ENCODE results near the gene KLHL40. TPM values are rescaled to one million over a fixed set of nuclear protein-coding genes. Genes with fewer than 3 reads are reported as not detected.
A peak's percentile ranks its signal among the peaks of the same experiment; 100 is the strongest.

KLHL40 gene
- total and polyA plus RNA-seq, 7 experiments from 2014 or later = not detected

DNA sequence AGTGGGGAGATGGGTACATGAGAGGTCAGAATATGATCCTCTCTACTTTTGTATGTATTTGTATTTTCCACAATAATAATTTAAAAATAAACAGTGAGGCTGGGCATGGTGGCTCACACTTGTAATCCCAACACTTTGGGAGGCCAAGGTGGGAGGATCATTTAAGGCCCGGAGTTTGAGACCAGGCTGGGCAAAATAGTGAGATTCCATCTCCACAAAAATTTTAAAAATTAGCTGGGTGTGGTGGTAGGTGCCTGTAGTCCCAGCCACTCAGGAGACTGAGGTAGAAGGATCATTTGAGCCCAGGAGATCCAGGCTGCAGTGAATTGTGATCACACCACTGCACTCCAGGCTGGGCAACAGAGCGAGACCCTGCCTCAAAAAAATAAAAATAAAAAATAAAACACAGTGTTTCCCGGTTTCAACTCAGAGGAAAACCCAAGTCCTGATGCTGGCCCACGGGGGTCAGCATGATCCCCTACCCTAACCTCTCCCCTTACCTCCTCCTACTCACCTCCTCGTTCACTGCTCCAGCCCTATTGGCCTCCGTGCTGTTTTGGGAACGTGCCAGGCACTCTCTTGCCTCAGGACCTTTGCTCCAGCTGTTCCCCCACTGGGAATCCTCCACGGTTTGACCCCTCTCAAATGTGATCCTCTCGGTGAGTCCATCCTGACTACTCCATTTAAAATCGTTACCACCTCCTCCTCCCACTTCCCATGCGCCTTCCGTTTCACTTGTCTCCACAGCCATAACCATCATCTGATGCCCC, 2.9 kb upstream of the KLHL40 start:
- Mint-ChIP-seq H3K36me3 (peaks cover 0 to 18% (median 5%) of the 10 kb centered on the region in 5 donors), H3K4me3 (no peak overlapping the region), H3K27me3 (peaks cover 9 to 24% (median 17%) of the 10 kb centered on the region in 5 donors), H3K9me3 (peaks cover 6 to 19% (median 9%) of the 10 kb centered on the region in 11 donors), H3K4me1 (peaks cover 0 to 6% (median 3%) of the 10 kb centered on the region in 7 donors), H3K27ac (peak overlapping the region in 1 of 9 donors; percentile 1)
- ChIA-PET POLR2A (no interaction called here), CTCF (no interaction called here)
- no peak for ATAC-seq
- Histone ChIP-seq H3K4me3 (ENCODE audit: low read length) (no peak overlapping the region), H3K4me1 (ENCODE audit: control insufficient read depth in 2 of 2, insufficient read depth in 2 of 2, low read length in 2 of 2) (no peaks in the 10 kb centered on the region), H3K27ac (ENCODE audit: low read depth, low read length) (no peak overlapping the region), H3K36me3 (ENCODE audit: control insufficient read depth in 2 of 3, insufficient read depth in 3 of 3, low read length in 3 of 3) (no peaks in the 10 kb centered on the region), H3K27me3 (ENCODE audit: control insufficient read depth in 2 of 2, insufficient read depth in 2 of 2, low read length in 2 of 2) (no peaks in the 10 kb centered on the region), H3K9me3 (ENCODE audit: control insufficient read depth in 2 of 3, low read length in 3 of 3) (no peaks in the 10 kb centered on the region)
- intact Hi-C loops (cut with micrococcal nuclease) = no loop called here
- no peak for DNase-seq

DNA sequence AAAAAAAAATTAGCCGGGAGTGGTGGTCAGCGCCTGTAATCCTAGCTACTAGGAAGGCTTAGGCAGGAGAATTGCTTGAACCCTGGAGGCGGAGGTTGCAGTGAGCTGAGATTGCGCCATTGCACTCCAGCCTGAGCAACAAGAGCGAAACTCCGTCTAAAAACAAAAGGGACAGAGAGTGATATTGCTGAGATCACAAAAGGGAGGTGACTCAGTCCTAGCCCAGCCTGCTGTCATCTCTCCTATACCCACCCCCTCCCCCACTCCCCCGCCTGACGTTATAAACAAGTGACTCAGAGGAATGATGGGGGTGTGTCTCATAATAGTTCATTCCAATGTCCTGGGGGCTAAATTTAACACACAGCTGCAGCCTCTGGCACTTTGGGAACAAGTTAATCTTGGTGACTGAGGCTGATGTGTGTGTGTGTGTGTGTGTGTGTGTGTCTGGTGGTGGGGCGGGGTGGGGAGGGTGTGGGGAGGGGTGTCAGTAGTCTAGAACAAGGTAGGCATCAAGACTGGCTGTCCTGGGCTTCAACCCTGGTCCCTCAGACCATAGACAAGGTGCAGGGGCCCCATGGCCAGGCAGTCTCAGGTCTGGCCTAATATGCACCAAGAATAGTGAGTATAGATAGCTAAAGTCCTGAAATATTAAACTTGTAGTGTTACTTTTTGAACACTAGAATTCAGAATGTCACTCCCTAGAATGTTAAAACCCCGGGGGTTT, 1.3 kb upstream of the KLHL40 start:
- intact Hi-C loops (cut with micrococcal nuclease) = no loop called here
- H3K27ac Mint-ChIP-seq = no peak overlapping the region
- no peaks in the 10 kb centered on the region for H3K27me3 ChIP-seq (ENCODE audit: control insufficient read depth in 2 of 2, insufficient read depth in 2 of 2, low read length in 2 of 2)
- peaks cover 0 to 6% (median 3%) of the 10 kb centered on the region in 7 donors for H3K4me1 Mint-ChIP-seq
- peaks cover 9 to 24% (median 12%) of the 10 kb centered on the region in 5 donors for H3K27me3 Mint-ChIP-seq
- no peaks in the 10 kb centered on the region for H3K9me3 ChIP-seq (ENCODE audit: control insufficient read depth in 2 of 3, low read length in 3 of 3)
- no peaks in the 10 kb centered on the region for H3K36me3 ChIP-seq (ENCODE audit: control insufficient read depth in 2 of 3, insufficient read depth in 3 of 3, low read length in 3 of 3)
- ChIA-PET POLR2A (no interaction called here), CTCF (no interaction called here)
- H3K4me3 ChIP-seq (ENCODE audit: low read length) = no peak overlapping the region
- no peak overlapping the region for H3K27ac ChIP-seq (ENCODE audit: low read depth, low read length)
- no peak for DNase-seq
- peaks cover 0 to 6% (median 0%) of the 10 kb centered on the region in 5 donors for H3K36me3 Mint-ChIP-seq
- H3K4me3 Mint-ChIP-seq = no peak overlapping the region
- peak; percentile 49 for ATAC-seq
- peaks cover 0 to 6% (median 1%) of the 10 kb centered on the region in 11 donors for H3K9me3 Mint-ChIP-seq
- H3K4me1 ChIP-seq (ENCODE audit: control insufficient read depth in 2 of 2, insufficient read depth in 2 of 2, low read length in 2 of 2) = no peaks in the 10 kb centered on the region

DNA sequence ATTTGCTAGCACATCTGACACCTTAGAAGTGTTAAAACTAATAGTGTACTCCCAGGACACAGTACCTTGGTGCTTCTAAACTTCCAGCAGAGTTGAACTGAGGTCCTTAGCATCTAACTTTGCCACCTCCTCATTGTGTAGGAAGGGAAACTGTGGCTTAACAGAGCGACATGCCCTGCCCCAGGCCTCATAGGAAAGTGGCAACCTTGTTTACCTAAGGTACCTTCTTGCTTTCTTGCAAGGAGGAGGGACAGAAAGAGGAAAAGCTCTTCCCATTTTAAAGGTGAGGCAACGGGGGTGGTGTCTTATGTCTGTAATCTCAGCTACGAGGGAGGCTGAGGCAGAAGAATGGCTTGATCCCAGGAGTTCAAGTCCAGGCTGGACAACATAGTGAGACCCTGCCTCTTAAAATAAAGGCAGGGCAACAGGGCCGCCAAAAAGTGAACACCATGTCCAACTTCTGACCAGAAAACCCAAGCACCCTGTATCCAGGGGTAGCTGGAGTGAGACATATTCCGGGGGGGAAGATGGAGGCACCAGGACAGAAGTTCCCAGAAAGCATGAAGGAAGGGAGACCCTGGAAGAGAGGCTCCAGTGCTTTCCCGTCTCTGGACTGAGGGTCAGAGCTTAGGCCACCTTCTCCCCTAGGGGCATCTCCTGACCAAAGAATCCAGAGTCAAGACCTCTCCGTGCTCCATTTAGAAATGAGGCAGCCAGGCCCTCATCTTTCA, 540 bp upstream of the KLHL40 start:
- Mint-ChIP-seq H3K36me3 (peaks cover 0 to 6% (median 0%) of the 10 kb centered on the region in 5 donors), H3K4me3 (no peak overlapping the region), H3K27ac (no peak overlapping the region), H3K4me1 (peaks cover 0 to 6% (median 3%) of the 10 kb centered on the region in 7 donors), H3K9me3 (peaks cover 0 to 5% (median 0%) of the 10 kb centered on the region in 11 donors), H3K27me3 (peaks cover 9 to 24% (median 12%) of the 10 kb centered on the region in 5 donors)
- no peaks in the 10 kb centered on the region for H3K27me3 ChIP-seq (ENCODE audit: control insufficient read depth in 2 of 2, insufficient read depth in 2 of 2, low read length in 2 of 2)
- intact Hi-C loops (cut with micrococcal nuclease) = no loop called here
- POLR2A ChIA-PET = no interaction called here
- CTCF ChIA-PET = no interaction called here
- H3K27ac ChIP-seq (ENCODE audit: low read depth, low read length) = no peak overlapping the region
- no peak for DNase-seq
- H3K4me1 ChIP-seq (ENCODE audit: control insufficient read depth in 2 of 2, insufficient read depth in 2 of 2, low read length in 2 of 2) = no peaks in the 10 kb centered on the region
- no peak overlapping the region for H3K4me3 ChIP-seq (ENCODE audit: low read length)
- H3K36me3 ChIP-seq (ENCODE audit: control insufficient read depth in 2 of 3, insufficient read depth in 3 of 3, low read length in 3 of 3) = no peaks in the 10 kb centered on the region
- H3K9me3 ChIP-seq (ENCODE audit: control insufficient read depth in 2 of 3, low read length in 3 of 3) = no peaks in the 10 kb centered on the region
- no peak for ATAC-seq

DNA sequence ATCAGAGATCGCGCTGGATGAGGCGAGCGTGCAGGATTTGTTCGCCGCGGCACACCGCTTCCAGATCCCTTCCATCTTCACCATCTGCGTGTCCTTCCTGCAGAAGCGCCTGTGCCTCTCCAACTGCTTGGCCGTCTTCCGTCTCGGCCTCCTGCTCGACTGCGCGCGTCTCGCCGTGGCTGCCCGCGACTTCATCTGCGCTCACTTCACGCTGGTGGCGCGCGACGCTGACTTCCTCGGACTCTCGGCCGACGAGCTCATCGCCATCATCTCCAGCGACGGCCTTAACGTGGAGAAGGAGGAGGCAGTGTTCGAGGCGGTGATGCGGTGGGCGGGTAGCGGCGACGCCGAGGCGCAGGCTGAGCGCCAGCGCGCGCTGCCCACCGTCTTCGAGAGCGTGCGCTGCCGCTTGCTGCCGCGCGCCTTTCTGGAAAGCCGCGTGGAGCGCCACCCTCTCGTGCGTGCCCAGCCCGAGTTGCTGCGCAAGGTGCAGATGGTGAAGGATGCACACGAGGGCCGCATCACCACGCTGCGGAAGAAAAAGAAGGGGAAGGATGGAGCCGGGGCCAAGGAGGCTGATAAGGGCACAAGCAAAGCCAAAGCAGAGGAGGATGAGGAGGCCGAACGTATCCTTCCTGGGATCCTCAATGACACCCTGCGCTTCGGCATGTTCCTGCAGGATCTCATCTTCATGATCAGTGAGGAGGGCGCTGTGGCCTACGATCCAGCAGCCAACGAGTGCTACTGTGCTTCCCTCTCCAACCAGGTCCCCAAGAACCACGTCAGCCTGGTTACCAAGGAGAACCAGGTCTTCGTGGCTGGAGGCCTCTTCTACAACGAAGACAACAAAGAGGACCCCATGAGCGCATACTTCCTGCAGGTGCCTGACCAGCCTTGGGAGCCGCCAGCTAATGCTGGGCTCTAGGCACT, 819 bp downstream of the KLHL40 start:
- intact Hi-C loops (cut with micrococcal nuclease) = no loop called here
- Mint-ChIP-seq H3K9me3 (peaks cover 0 to 4% (median 0%) of the 10 kb centered on the region in 11 donors), H3K4me3 (peak overlapping the region in 6 of 10 donors; percentile 28 to 55 (median 43)), H3K27ac (no peak overlapping the region), H3K36me3 (peaks cover 0 to 6% (median 0%) of the 10 kb centered on the region in 5 donors), H3K4me1 (peaks cover 0 to 6% (median 3%) of the 10 kb centered on the region in 7 donors), H3K27me3 (peaks cover 9 to 24% (median 15%) of the 10 kb centered on the region in 5 donors)
- no peak overlapping the region for H3K27ac ChIP-seq (ENCODE audit: low read depth, low read length)
- H3K9me3 ChIP-seq (ENCODE audit: control insufficient read depth in 2 of 3, low read length in 3 of 3) = no peaks in the 10 kb centered on the region
- ATAC-seq (no peak), DNase-seq (no peak)
- H3K36me3 ChIP-seq (ENCODE audit: control insufficient read depth in 2 of 3, insufficient read depth in 3 of 3, low read length in 3 of 3) = no peaks in the 10 kb centered on the region
- CTCF ChIA-PET = no interaction called here
- no peaks in the 10 kb centered on the region for H3K27me3 ChIP-seq (ENCODE audit: control insufficient read depth in 2 of 2, insufficient read depth in 2 of 2, low read length in 2 of 2)
- H3K4me3 ChIP-seq (ENCODE audit: low read length) = no peak overlapping the region
- no peaks in the 10 kb centered on the region for H3K4me1 ChIP-seq (ENCODE audit: control insufficient read depth in 2 of 2, insufficient read depth in 2 of 2, low read length in 2 of 2)
- POLR2A ChIA-PET = no interaction called here

DNA sequence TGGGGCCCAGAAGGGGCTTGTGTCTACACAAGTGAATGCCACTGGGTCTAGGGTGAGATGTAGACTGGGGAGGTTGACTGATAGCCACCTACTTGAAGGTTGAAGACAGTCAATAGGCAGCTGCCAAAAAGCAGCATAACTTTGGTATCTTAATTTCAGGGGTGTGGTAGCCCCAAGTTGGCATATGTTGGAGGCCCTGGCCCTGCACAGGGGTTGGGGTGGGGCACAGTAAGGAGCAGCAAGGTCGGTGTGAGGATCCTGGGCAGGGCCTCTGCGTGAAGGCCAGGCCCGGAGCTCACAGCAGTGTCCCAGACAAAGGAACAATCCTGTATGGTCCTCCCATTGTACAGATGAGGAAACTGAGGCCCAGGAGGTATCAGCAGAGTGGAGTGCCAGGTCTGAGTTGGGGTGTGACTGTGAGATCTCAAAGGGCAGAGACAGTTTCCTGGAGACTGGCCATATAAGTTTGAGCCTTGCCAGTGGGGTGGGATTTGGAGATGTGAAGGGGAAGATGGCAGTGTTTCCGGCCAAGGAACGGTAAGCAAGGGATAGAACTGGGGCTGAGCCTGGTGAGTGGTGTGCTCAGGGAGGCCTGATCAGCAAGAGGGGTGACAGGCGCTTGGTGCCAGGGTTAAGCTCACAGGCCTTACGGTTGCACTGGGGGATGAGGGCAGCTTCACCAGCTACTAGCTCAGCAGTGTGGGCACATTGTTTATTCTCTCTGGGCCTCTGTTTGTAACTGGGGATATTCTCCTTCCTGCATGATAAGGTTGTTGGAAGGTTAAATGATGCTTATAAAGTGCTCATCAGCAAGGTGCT, 1.7 kb downstream of the KLHL40 start:
- CTCF ChIA-PET = no interaction called here
- H3K27me3 Mint-ChIP-seq = peaks cover 9 to 24% (median 15%) of the 10 kb centered on the region in 5 donors
- POLR2A ChIA-PET = no interaction called here

More for the DNA sequence above, 1.7 kb downstream of the KLHL40 start:
- Histone ChIP-seq H3K27me3 (ENCODE audit: control insufficient read depth in 2 of 2, insufficient read depth in 2 of 2, low read length in 2 of 2) (no peaks in the 10 kb centered on the region), H3K4me3 (ENCODE audit: low read length) (no peak overlapping the region), H3K27ac (ENCODE audit: low read depth, low read length) (no peak overlapping the region), H3K9me3 (ENCODE audit: control insufficient read depth in 2 of 3, low read length in 3 of 3) (no peaks in the 10 kb centered on the region), H3K4me1 (ENCODE audit: control insufficient read depth in 2 of 2, insufficient read depth in 2 of 2, low read length in 2 of 2) (no peaks in the 10 kb centered on the region), H3K36me3 (ENCODE audit: control insufficient read depth in 2 of 3, insufficient read depth in 3 of 3, low read length in 3 of 3) (no peaks in the 10 kb centered on the region)
- Mint-ChIP-seq H3K36me3 (peaks cover 0 to 6% (median 0%) of the 10 kb centered on the region in 5 donors), H3K27ac (no peak overlapping the region), H3K4me1 (peaks cover 0 to 6% (median 3%) of the 10 kb centered on the region in 7 donors), H3K9me3 (peaks cover 0 to 4% (median 0%) of the 10 kb centered on the region in 11 donors), H3K4me3 (no peak overlapping the region)
- intact Hi-C loops (cut with micrococcal nuclease) = no loop called here
- ATAC-seq (no peak), DNase-seq (no peak)

All from naive thymus-derived CD4-positive, alpha-beta T cell (primary cell).